Thymus (tissue), 11 donors: Measurements from ENCODE around the gene NECTIN1. TPM values are rescaled to one million over a fixed set of nuclear protein-coding genes. Genes with fewer than 3 reads are reported as not detected.

Source experiments
- DNase-seq, 9 donors: peaks; one replicate each; pipeline ENCODE4 v3.0.0-alpha.2; 2013; ENCODE audit warnings: low spot score in 9 of 9, low read depth in 6 of 9, missing footprints in 1 of 9
- H3K27ac ChIP-seq, 2 donors: one replicate each; pipeline ENCODE4 v1.5.1; 2013; ENCODE audit warnings: control low read depth in 1 of 2, low read depth in 1 of 2, low read length in 1 of 2, mild to moderate bottlenecking in 1 of 2, moderate library complexity in 1 of 2
- H3K27me3 ChIP-seq, 2 donors: one replicate each; pipeline ENCODE4 v1.5.1; 2013; ENCODE audit warnings: low read length in 1 of 2; ENCODE audit not compliant: control insufficient read depth in 2 of 2, insufficient read depth in 1 of 2
- H3K36me3 ChIP-seq, 2 donors: one replicate each; pipeline ENCODE4 v1.5.1; 2013; ENCODE audit warnings: low read length in 1 of 2, mild to moderate bottlenecking in 1 of 2, moderate library complexity in 1 of 2; ENCODE audit not compliant: control insufficient read depth in 2 of 2, insufficient read depth in 2 of 2
- H3K4me1 ChIP-seq, 2 donors: one replicate each; pipeline ENCODE4 v1.5.1; 2013; ENCODE audit warnings: low read length in 2 of 2; ENCODE audit not compliant: control insufficient read depth in 2 of 2, insufficient read depth in 2 of 2
- H3K4me3 ChIP-seq, 2 donors: one replicate each; pipeline ENCODE4 v1.5.1; 2013; ENCODE audit warnings: low read length in 2 of 2, control low read depth in 1 of 2, mild to moderate bottlenecking in 1 of 2
- H3K9me3 ChIP-seq, 2 donors: one replicate each; pipeline ENCODE4 v1.5.1; 2013; ENCODE audit warnings: low read length in 1 of 2, mild to moderate bottlenecking in 1 of 2; ENCODE audit not compliant: control insufficient read depth in 2 of 2, insufficient read depth in 1 of 2
- WGBS: extraction: QIAGEN DNeasy Blood & Tissue Kit; methylation state at CpG from one replicate; pipeline ENCODE4 v1.1.7; 2013; 5-methylcytosine and 5-hydroxymethylcytosine counted together
- polyA plus RNA-seq: library from polyadenylated mRNA; stranded (reverse); fragments of 200-250 nt; gene quantifications from one replicate; pipeline ENCODE4 v1.2.3, GENCODE V29; 2013
- total RNA-seq: library from RNA; stranded (reverse); fragments of 120-200 nt; gene quantifications from one replicate; pipeline ENCODE4 v1.2.4, GENCODE V29; 2013
- donor health status: healthy.

Gene NECTIN1
- total and polyA plus RNA-seq, 2 donors = 6.5 to 11.7 TPM

GRCh38 chr11:119711476-119711875, 17.5 kb downstream of the NECTIN1 start:
- Histone ChIP-seq H3K36me3 (no peaks in the 10 kb centered on the region), H3K27me3 (peaks cover 0 to 13% of the 10 kb centered on the region in 2 donors), H3K27ac (no peak overlapping the region), H3K9me3 (peaks cover 0 to 6% of the 10 kb centered on the region in 2 donors), H3K4me1 (peaks cover 21 to 53% of the 10 kb centered on the region in 2 donors), H3K4me3 (no peak overlapping the region)
- DNase-seq = no peak
- 80% methylated on average over 4 of the region's 4 CpGs for WGBS

- Histone ChIP-seq H3K27ac (no peak overlapping the region), H3K9me3 (peaks cover 0 to 6% of the 10 kb centered on the region in 2 donors), H3K27me3 (peaks cover 0 to 13% of the 10 kb centered on the region in 2 donors), H3K36me3 (no peaks in the 10 kb centered on the region), H3K4me1 (peaks cover 21 to 60% of the 10 kb centered on the region in 2 donors), H3K4me3 (no peak overlapping the region)
- 97% methylated on average over 2 of the region's 2 CpGs for WGBS
- no peak for DNase-seq
Measured at GRCh38 chr11:119710417-119710816, 18.6 kb downstream of the NECTIN1 start.

DNA sequence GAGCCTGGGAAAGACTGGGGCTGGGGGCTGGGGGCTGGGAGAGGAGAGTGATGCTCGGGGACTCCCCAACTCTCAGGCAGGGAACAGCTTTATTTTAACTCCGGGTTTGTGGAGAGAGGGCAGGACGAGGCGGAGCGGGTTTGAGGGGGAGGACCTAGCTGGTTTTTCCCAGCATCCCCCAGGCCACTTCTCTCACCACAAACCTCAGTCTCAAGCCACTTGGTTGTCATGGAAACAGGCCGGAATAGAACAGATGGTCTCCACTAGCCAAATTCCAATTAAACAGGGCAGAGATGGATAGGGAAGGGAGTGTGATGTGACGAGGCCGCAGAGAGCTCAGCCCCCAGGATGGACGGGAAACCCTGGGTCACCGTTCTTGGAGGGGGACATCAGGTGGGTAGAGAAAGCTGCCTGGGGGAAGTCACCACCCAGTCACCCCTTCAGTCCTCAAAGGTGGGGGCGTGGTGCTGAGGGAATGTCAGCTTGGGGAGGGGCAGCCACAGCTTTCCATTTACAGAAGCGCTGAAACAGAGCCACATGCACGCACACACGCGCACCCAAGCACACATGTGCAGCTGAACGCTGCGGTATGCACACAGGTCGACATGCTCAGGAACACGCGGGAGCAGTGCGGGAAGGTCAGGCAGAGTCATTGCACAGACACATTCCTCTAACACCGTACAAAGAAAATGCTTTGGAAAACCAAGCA, 19.2 kb downstream of the NECTIN1 start:
- H3K27ac ChIP-seq = no peak overlapping the region
- H3K36me3 ChIP-seq = no peaks in the 10 kb centered on the region
- peak in 1 of 9 donors; percentile 55 for DNase-seq
- H3K9me3 ChIP-seq = peaks cover 0 to 6% of the 10 kb centered on the region in 2 donors
- 45% methylated on average over 22 of the region's 22 CpGs for WGBS
- H3K4me3 ChIP-seq = no peak overlapping the region
- H3K4me1 ChIP-seq = peaks cover 21 to 60% of the 10 kb centered on the region in 2 donors
- peaks cover 0 to 13% of the 10 kb centered on the region in 2 donors for H3K27me3 ChIP-seq

GRCh38 chr11:119709171-119709570, 19.8 kb downstream of the NECTIN1 start:
- Histone ChIP-seq H3K4me3 (no peak overlapping the region), H3K4me1 (peaks cover 21 to 56% of the 10 kb centered on the region in 2 donors), H3K27me3 (peaks cover 0 to 13% of the 10 kb centered on the region in 2 donors), H3K27ac (no peak overlapping the region), H3K9me3 (peaks cover 0 to 6% of the 10 kb centered on the region in 2 donors), H3K36me3 (no peaks in the 10 kb centered on the region)
- DNase-seq = no peak
- WGBS = 47% methylated on average over 9 of the region's 9 CpGs

- Histone ChIP-seq H3K27me3 (peaks cover 0 to 13% of the 10 kb centered on the region in 2 donors), H3K27ac (no peak overlapping the region), H3K4me3 (no peak overlapping the region), H3K4me1 (peaks cover 17 to 48% of the 10 kb centered on the region in 2 donors), H3K9me3 (no peaks in the 10 kb centered on the region), H3K36me3 (no peaks in the 10 kb centered on the region)
- WGBS = 83% methylated on average over 9 of the region's 9 CpGs
- DNase-seq = no peak
Measured at GRCh38 chr11:119708384-119708783, 20.6 kb downstream of the NECTIN1 start.

- WGBS = 92% methylated on average over 2 of the region's 2 CpGs
- Histone ChIP-seq H3K27me3 (peaks cover 0 to 13% of the 10 kb centered on the region in 2 donors), H3K4me1 (peaks cover 8 to 35% of the 10 kb centered on the region in 2 donors), H3K36me3 (no peaks in the 10 kb centered on the region), H3K4me3 (no peak overlapping the region), H3K9me3 (no peaks in the 10 kb centered on the region), H3K27ac (no peak overlapping the region)
- DNase-seq = no peak
Measured at GRCh38 chr11:119706887-119707286, 22.1 kb downstream of the NECTIN1 start.

- no peak overlapping the region for H3K4me3 ChIP-seq
- H3K9me3 ChIP-seq = no peaks in the 10 kb centered on the region
- no peak for DNase-seq
- no peaks in the 10 kb centered on the region for H3K36me3 ChIP-seq
- peaks cover 0 to 13% of the 10 kb centered on the region in 2 donors for H3K27me3 ChIP-seq
- no peak overlapping the region for H3K27ac ChIP-seq
- H3K4me1 ChIP-seq = peaks cover 8 to 30% of the 10 kb centered on the region in 2 donors
- 86% methylated on average over 7 of the region's 7 CpGs for WGBS
Measured at GRCh38 chr11:119706029-119706428, 23.0 kb downstream of the NECTIN1 start.

GRCh38 chr11:119705362-119705761, 23.6 kb downstream of the NECTIN1 start:
- WGBS = 91% methylated on average over 9 of the region's 9 CpGs
- H3K9me3 ChIP-seq = no peaks in the 10 kb centered on the region
- peak overlapping the region in 1 of 2 donors; percentile 36 for H3K27ac ChIP-seq
- peaks cover 0 to 13% of the 10 kb centered on the region in 2 donors for H3K27me3 ChIP-seq
- DNase-seq = no peak
- H3K4me3 ChIP-seq = no peak overlapping the region
- H3K4me1 ChIP-seq = peaks cover 8 to 29% of the 10 kb centered on the region in 2 donors
- H3K36me3 ChIP-seq = no peaks in the 10 kb centered on the region

DNA sequence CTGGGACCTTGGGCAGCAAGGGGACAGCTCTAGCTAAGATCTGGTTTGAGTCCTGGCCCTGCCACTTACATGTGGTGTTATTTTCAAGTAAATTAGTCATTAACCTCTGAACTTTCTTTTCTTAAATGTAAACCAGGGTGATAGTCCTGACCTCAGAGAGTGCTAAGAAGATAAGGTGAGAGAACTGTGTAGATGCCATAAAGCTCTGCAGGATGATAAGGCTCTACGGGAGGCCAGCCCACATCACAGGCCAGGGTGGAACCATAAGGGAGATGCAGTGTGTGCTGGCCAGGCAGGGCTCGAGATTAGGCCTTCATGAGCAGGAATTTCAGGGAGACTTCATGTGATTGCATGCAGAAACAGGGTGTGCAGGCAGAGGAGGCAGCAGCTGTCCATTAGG, 24.2 kb downstream of the NECTIN1 start:
- Histone ChIP-seq H3K36me3 (no peaks in the 10 kb centered on the region), H3K9me3 (no peaks in the 10 kb centered on the region), H3K4me1 (peaks cover 5 to 23% of the 10 kb centered on the region in 2 donors), H3K27ac (no peak overlapping the region), H3K4me3 (no peak overlapping the region), H3K27me3 (peaks cover 0 to 11% of the 10 kb centered on the region in 2 donors)
- 94% methylated on average over 2 of the region's 2 CpGs for WGBS
- DNase-seq = no peak
